Measurements from ENCODE around the gene SUMO1.

- TF ChIP-seq POLR2A (IDR thresholded peaks at IDR 0.05), result no peak
- TF ChIP-seq CTCF (IDR thresholded peaks at IDR 0.05), result no peak
These were observed 13.1 kb upstream of the SUMO1 start for GRCh38 chr2:202251494-202251893.

Measured in body of pancreas (tissue), 4 donors.